Fibroblast of villous mesenchyme (primary cell): ENCODE data around the gene GGT7. TPM values are rescaled to one million over a fixed set of nuclear protein-coding genes. Genes with fewer than 3 reads are reported as not detected.

Source experiments
- DNase-seq: peaks from one replicate; pipeline ENCODE4 v3.0.0-alpha.2; 2010; ENCODE audit warnings: low read depth
- H3K4me3 ChIP-seq: 2 replicates; pipeline ENCODE4 v1.5.1; 2011; ENCODE audit warnings: low read depth, mild to moderate bottlenecking, low read length
- total RNA-seq: library from RNA; depleted of rRNA; stranded (reverse); fragments of >200 nt; gene quantifications from 2 replicates; pipeline ENCODE4 v1.2.3, GENCODE V29; 2012
- TF ChIP-seq, protein P1 (sequence below): IDR thresholded peaks from 2 replicates; pipeline ENCODE4 v1.5.1; 2012; ENCODE audit warnings: low read depth, mild to moderate bottlenecking, low read length; ENCODE audit not compliant: insufficient read depth

Gene GGT7
- total RNA-seq, 1 donor = 9.5 TPM

DNA sequence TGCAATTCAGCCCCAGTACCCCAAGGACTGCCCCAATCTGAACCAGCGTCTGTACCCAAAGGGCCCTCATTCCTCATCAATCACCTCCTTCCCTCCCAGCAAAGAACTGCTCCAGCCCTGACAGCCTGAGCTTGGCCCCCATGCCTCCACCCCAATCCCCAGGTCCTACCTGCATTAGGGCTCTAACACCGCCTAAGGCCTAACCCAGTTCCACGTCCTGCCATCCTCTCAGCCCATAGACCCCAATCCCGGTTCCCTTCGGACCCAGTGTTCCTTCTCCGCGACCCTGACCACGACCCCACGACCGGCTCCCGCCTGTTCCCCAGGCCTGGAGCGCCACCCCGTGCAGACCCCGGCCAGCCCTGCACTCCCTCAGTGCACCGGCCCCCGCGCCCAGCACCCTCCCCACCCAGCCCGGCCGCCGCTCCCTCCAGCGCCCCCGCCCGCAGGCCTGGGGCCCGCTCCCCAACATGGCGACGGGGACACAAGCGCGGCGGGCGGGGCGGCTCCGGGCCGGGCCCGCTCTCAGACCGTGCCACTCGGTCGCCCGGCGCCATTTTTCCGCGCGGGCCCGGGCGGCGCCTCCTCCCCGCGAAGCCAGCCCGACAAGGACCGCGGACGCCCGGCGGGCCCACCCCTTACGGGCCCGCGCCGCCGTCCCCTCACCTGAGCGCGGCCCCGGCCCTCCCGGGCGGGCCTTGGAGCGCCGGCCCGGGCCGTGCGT, 47.7 kb downstream of the GGT7 start:
- H3K4me3 ChIP-seq = peak overlapping the region; percentile 78
- DNase-seq = peak; percentile 43
- TF ChIP-seq, protein P1, sequence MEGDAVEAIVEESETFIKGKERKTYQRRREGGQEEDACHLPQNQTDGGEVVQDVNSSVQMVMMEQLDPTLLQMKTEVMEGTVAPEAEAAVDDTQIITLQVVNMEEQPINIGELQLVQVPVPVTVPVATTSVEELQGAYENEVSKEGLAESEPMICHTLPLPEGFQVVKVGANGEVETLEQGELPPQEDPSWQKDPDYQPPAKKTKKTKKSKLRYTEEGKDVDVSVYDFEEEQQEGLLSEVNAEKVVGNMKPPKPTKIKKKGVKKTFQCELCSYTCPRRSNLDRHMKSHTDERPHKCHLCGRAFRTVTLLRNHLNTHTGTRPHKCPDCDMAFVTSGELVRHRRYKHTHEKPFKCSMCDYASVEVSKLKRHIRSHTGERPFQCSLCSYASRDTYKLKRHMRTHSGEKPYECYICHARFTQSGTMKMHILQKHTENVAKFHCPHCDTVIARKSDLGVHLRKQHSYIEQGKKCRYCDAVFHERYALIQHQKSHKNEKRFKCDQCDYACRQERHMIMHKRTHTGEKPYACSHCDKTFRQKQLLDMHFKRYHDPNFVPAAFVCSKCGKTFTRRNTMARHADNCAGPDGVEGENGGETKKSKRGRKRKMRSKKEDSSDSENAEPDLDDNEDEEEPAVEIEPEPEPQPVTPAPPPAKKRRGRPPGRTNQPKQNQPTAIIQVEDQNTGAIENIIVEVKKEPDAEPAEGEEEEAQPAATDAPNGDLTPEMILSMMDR = no peak

DNA sequence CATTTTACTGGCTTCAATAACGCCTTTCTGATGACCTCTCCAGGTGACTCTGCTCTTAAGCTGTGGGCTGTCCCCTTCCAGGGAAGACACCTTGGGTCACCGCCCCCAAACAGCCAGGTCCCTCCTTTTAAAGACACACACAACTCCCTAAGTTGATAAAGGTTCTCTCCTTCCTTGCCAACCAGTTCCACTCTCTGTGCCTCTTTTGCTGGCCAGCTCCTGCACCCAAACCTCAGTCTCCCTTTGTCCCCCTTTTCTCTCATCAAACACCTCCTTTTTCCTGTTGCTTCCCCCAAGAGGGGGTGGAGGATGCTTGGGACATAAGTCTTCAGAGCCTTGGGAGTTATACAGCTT, 48.2 kb downstream of the GGT7 start:
- H3K4me3 ChIP-seq = peak overlapping the region; percentile 78
- TF ChIP-seq, protein P1 = no peak
- DNase-seq = peak; percentile 33

DNA sequence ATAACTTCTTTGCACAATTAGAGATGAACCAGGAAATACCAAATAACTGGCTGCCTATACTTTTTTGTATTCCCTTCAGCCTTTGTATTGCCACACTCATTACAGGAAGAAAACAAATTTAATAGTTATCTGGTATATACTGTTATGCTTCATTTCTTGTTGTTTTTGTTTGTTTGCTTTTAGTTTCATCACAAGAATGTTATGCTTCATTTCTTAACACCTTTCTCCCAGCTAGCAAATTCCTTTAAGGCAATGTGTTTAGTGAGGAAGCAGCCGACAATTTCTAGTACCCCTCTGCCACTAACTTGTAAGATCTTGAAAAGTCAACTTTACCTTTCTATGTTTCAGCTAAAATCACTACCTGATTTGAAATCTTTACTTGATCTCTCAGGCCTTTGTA, 48.6 kb downstream of the GGT7 start:
- H3K4me3 ChIP-seq = peak overlapping the region; percentile 78
- TF ChIP-seq, protein P1 = no peak
- peak; percentile 32 for DNase-seq

DNA sequence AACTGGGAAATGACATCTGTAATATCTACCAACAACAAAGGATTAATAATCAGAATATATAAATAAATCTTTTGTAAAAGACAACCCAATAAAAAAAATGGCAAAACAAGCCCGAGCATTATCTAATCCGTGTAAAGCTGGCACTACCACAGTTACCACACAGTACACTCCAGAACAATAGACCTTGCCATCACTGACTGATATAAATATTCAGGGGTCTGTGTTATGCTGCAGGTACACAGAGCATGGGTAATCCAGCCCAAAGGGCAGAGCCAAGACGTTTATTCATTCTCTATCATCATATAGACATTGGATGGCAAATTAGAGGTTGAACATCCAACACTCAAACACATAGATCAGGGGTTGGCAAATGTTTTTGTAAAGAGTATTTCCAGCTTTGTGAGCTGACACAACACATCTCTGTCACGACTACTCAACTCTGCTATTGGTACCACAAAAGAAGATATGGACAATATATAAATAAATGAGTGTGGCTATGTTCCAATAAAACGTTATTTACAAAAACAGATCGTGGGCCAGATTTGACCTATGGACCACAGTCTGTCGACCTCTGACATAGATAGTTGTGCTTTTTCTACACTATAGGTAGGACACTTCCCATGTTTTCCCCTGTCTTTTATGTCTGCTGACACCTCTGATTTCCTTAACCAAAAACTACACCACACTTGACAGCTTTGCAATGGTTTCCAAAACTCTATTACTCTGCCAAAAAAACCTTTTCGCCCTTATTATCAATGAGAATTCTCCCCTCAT, 51.7 kb downstream of the GGT7 start:
- H3K4me3 ChIP-seq = no peak overlapping the region
- DNase-seq = no peak
- TF ChIP-seq, protein P1 = no peak

DNA sequence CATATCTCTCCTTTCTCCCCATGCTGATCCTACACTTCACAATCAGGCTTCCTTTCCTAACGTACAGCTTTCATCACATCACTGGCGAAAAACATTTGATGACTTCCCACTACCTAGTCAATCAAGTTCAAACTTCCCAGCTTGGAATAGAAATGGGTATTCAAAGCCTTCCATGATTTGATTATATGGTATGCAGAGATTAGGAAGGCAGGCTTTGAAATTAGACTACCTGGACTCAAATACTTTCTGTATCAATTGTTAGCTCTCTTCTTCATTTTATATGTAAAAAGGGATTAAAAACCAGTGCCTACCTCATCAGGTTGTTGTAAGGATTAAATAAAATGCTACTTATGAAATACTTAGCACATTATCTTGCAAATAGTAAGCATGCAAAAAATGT, 54.9 kb downstream of the GGT7 start:
- TF ChIP-seq, protein P1 = no peak
- no peak for DNase-seq
- no peak overlapping the region for H3K4me3 ChIP-seq

DNA sequence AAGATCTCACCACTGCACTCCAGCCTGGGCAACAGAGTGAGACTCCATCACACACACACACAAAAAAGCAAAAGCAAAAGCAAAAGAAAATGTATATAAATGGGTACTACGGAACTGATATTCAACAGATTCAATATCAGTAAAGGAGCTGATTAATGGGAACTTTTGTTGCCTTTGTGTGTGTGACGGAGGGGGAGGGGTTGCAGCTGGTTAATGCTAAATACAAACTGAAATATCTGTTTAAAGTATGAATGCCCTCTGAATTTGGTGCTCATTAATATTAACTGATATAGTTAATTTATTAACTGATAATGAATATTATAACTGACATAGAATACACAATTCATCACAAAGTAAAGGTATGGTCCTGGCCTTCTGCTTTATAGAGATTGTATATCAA, 55.6 kb downstream of the GGT7 start:
- DNase-seq = no peak
- no peak overlapping the region for H3K4me3 ChIP-seq
- TF ChIP-seq, protein P1 = no peak
